ENCODE measurements around the gene ZNF536.

The ZNF536 gene

DNA sequence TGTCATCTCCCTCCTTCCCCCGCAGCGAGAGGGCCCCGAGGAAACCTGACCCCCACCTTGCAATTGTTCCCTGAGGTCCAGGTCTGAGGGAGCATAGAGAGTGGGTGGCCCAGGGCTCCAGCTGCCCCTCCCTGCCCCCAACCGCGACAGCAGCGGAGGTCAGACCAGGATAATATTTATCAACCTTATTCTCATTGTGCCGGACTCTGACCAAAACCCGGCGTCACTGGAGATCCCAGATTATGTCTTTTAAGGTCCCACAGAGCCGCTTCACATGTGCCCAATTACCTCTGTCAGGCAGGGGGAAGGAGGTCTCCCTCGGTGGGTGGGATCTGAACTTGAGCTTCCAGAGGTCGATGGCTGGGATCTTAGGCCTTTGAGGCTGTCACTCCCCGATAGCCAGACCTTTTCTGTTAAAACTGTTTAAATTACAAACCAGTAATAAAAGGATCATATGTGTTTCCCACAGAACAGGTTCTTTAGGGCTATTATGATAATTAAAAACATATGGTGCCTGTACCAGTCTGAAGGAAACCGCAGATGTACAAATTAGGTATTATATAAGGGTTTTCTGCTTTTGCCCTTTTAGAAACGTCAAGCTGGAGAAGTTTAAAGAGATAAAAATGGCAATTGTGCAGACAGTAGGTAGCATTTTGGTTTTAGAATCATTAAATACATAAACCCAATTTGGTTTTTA is 195.5 kb downstream of the ZNF536 start:
- no peak for TF ChIP-seq CTCF (IDR thresholded peaks at IDR 0.05; ENCODE audit: borderline replicate concordance, control extremely low read depth, extremely low read depth, insufficient read depth, missing control alignments)
- no peak for DNase-seq (ENCODE audit: low spot score)
- in situ Hi-C loops (cut with MboI; ENCODE audit: low sequenced_read_pairs, unreplicated experiment), result no loop called here

- TF ChIP-seq CTCF (IDR thresholded peaks at IDR 0.05; ENCODE audit: borderline replicate concordance, control extremely low read depth, extremely low read depth, insufficient read depth, missing control alignments), result no peak
- DNase-seq (ENCODE audit: low spot score), result no peak
- in situ Hi-C loops (cut with MboI; ENCODE audit: low sequenced_read_pairs, unreplicated experiment), result no loop called here
Observed at GRCh38 chr19:30570194-30570593, 198.0 kb downstream of the ZNF536 start.

GRCh38 chr19:30577551-30578105 is 205.4 kb downstream of the ZNF536 start:
- no peak for DNase-seq (ENCODE audit: low spot score)
- in situ Hi-C loops (cut with MboI; ENCODE audit: low sequenced_read_pairs, unreplicated experiment), result no loop called here
- TF ChIP-seq CTCF (IDR thresholded peaks at IDR 0.05; ENCODE audit: borderline replicate concordance, control extremely low read depth, extremely low read depth, insufficient read depth, missing control alignments), result no peak

DNA sequence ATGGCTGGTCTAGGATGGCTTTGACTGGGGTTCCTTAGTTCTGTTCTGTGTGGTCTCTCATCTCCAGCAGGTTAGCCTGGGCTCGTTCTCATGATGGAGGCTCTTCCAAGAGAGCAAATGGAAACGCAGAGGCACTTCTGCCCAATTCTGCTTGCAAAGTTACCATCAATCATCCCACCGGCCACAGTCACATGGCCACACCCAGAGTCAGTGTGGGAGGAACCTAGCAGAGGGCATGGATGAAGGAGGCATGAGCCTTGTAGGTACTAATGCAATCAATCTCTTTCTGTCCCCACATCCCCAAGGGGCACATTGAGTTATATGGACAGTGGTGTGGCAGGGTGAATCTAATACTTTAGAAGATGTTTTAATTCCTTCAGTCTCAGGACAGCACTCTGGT is 207.2 kb downstream of the ZNF536 start:
- TF ChIP-seq CTCF (IDR thresholded peaks at IDR 0.05; ENCODE audit: borderline replicate concordance, control extremely low read depth, extremely low read depth, insufficient read depth, missing control alignments), result no peak
- no peak for DNase-seq (ENCODE audit: low spot score)
- in situ Hi-C loops (cut with MboI; ENCODE audit: low sequenced_read_pairs, unreplicated experiment), result no loop called here

DNA sequence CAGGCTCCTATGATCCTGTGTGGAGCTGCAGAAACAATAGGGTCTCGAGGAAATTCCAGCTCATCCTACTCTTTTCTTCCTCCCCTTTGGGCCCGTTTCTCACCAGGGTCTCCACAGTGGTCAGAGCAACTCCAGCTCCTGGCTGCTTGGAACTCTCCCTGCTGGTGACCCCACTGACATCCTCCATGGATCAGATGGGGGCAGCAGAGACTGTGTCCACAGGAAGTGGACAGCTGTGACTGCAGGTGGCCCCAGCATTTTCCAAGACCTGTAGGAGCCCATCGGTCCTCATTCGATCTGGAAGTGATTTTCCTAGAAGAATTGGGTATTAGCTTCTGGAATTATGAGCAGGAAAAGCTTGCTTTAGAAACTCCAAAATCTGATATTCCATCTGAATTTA is 208.5 kb downstream of the ZNF536 start:
- in situ Hi-C loops (cut with MboI; ENCODE audit: low sequenced_read_pairs, unreplicated experiment), result no loop called here
- no peak for TF ChIP-seq CTCF (IDR thresholded peaks at IDR 0.05; ENCODE audit: borderline replicate concordance, control extremely low read depth, extremely low read depth, insufficient read depth, missing control alignments)
- DNase-seq (ENCODE audit: low spot score), result no peak

GRCh38 chr19:30584090-30584489 is 211.9 kb downstream of the ZNF536 start:
- no peak for DNase-seq (ENCODE audit: low spot score)
- in situ Hi-C loops (cut with MboI; ENCODE audit: low sequenced_read_pairs, unreplicated experiment), result no loop called here
- TF ChIP-seq CTCF (IDR thresholded peaks at IDR 0.05; ENCODE audit: borderline replicate concordance, control extremely low read depth, extremely low read depth, insufficient read depth, missing control alignments), result no peak
